ENCODE measurements around the gene CCDC89.

CCDC89 gene

GRCh38 chr11:85721191-85721590 lies 35.2 kb upstream of the CCDC89 start:
- no peak for DNase-seq
- no peaks in the 10 kb centered on the region for H3K27me3 ChIP-seq (replicated peaks in 2 of 5; ENCODE audit: control insufficient read depth in 4 of 5, insufficient read depth in 5 of 5, low read length in 4 of 5)
- H3K27ac ChIP-seq (ENCODE audit: insufficient read depth in 1 of 2, low read depth in 1 of 2, low read length in 2 of 2, poor library complexity in 1 of 2, severe bottlenecking in 2 of 2), result no peak overlapping the region
- no peak overlapping the region for H3K4me3 ChIP-seq (ENCODE audit: control insufficient read depth in 1 of 7, extremely low read depth in 1 of 7, insufficient read depth in 4 of 7, low read depth in 2 of 7, low read length in 6 of 7)
- POLR2A ChIA-PET, result no interaction called here
- 100% methylated on average over 1 of the region's 3 CpGs for WGBS (ENCODE audit: insufficient coverage)
- H3K36me3 ChIP-seq (ENCODE audit: control insufficient read depth in 4 of 4, insufficient read depth in 4 of 4, low read length in 3 of 4), result no peaks in the 10 kb centered on the region
- CTCF ChIA-PET, result no interaction called here
- no peaks in the 10 kb centered on the region for H3K4me1 ChIP-seq (ENCODE audit: control extremely low read depth in 1 of 4, control insufficient read depth in 4 of 4, insufficient read depth in 4 of 4, low read length in 3 of 4)
- H3K9me3 ChIP-seq (ENCODE audit: control extremely low read depth in 1 of 5, control insufficient read depth in 4 of 5, insufficient read depth in 2 of 5, low read depth in 1 of 5, low read length in 4 of 5), result no peaks in the 10 kb centered on the region

- Histone ChIP-seq H3K36me3 (ENCODE audit: control insufficient read depth in 4 of 4, insufficient read depth in 4 of 4, low read length in 3 of 4) (no peaks in the 10 kb centered on the region), H3K4me1 (ENCODE audit: control extremely low read depth in 1 of 4, control insufficient read depth in 4 of 4, insufficient read depth in 4 of 4, low read length in 3 of 4) (no peaks in the 10 kb centered on the region), H3K27ac (ENCODE audit: insufficient read depth in 1 of 2, low read depth in 1 of 2, low read length in 2 of 2, poor library complexity in 1 of 2, severe bottlenecking in 2 of 2) (no peak overlapping the region), H3K4me3 (ENCODE audit: control insufficient read depth in 1 of 7, extremely low read depth in 1 of 7, insufficient read depth in 4 of 7, low read depth in 2 of 7, low read length in 6 of 7) (no peak overlapping the region), H3K27me3 (replicated peaks in 2 of 5; ENCODE audit: control insufficient read depth in 4 of 5, insufficient read depth in 5 of 5, low read length in 4 of 5) (no peaks in the 10 kb centered on the region), H3K9me3 (ENCODE audit: control extremely low read depth in 1 of 5, control insufficient read depth in 4 of 5, insufficient read depth in 2 of 5, low read depth in 1 of 5, low read length in 4 of 5) (no peaks in the 10 kb centered on the region)
- WGBS (ENCODE audit: insufficient coverage), result 100% methylated on average over 2 of the region's 10 CpGs
- POLR2A ChIA-PET, result no interaction called here
- DNase-seq, result no peak
- CTCF ChIA-PET, result no interaction called here
Measured at GRCh38 chr11:85718991-85719807, 33.2 kb upstream of the CCDC89 start.

- Histone ChIP-seq H3K27ac (ENCODE audit: insufficient read depth in 1 of 2, low read depth in 1 of 2, low read length in 2 of 2, poor library complexity in 1 of 2, severe bottlenecking in 2 of 2) (no peak overlapping the region), H3K27me3 (replicated peaks in 2 of 5; ENCODE audit: control insufficient read depth in 4 of 5, insufficient read depth in 5 of 5, low read length in 4 of 5) (no peaks in the 10 kb centered on the region), H3K9me3 (ENCODE audit: control extremely low read depth in 1 of 5, control insufficient read depth in 4 of 5, insufficient read depth in 2 of 5, low read depth in 1 of 5, low read length in 4 of 5) (no peaks in the 10 kb centered on the region), H3K4me3 (ENCODE audit: control insufficient read depth in 1 of 7, extremely low read depth in 1 of 7, insufficient read depth in 4 of 7, low read depth in 2 of 7, low read length in 6 of 7) (no peak overlapping the region), H3K36me3 (ENCODE audit: control insufficient read depth in 4 of 4, insufficient read depth in 4 of 4, low read length in 3 of 4) (no peaks in the 10 kb centered on the region), H3K4me1 (ENCODE audit: control extremely low read depth in 1 of 4, control insufficient read depth in 4 of 4, insufficient read depth in 4 of 4, low read length in 3 of 4) (no peaks in the 10 kb centered on the region)
- POLR2A ChIA-PET, result no interaction called here
- CTCF ChIA-PET, result no interaction called here
- WGBS (ENCODE audit: insufficient coverage), result 87% methylated on average over 6 of the region's 7 CpGs
- DNase-seq, result no peak
Measured at GRCh38 chr11:85718126-85718943, 32.3 kb upstream of the CCDC89 start.

GRCh38 chr11:85717429-85717828 lies 31.4 kb upstream of the CCDC89 start:
- ChIA-PET POLR2A (no interaction called here), CTCF (no interaction called here)
- no peak for DNase-seq
- no peaks in the 10 kb centered on the region for H3K9me3 ChIP-seq (ENCODE audit: control extremely low read depth in 1 of 5, control insufficient read depth in 4 of 5, insufficient read depth in 2 of 5, low read depth in 1 of 5, low read length in 4 of 5)
- H3K27me3 ChIP-seq (replicated peaks in 2 of 5; ENCODE audit: control insufficient read depth in 4 of 5, insufficient read depth in 5 of 5, low read length in 4 of 5), result no peaks in the 10 kb centered on the region
- WGBS (ENCODE audit: insufficient coverage), result 100% methylated on average over 1 of the region's 2 CpGs
- H3K4me3 ChIP-seq (ENCODE audit: control insufficient read depth in 1 of 7, extremely low read depth in 1 of 7, insufficient read depth in 4 of 7, low read depth in 2 of 7, low read length in 6 of 7), result no peak overlapping the region
- no peaks in the 10 kb centered on the region for H3K36me3 ChIP-seq (ENCODE audit: control insufficient read depth in 4 of 4, insufficient read depth in 4 of 4, low read length in 3 of 4)
- H3K27ac ChIP-seq (ENCODE audit: insufficient read depth in 1 of 2, low read depth in 1 of 2, low read length in 2 of 2, poor library complexity in 1 of 2, severe bottlenecking in 2 of 2), result no peak overlapping the region
- no peaks in the 10 kb centered on the region for H3K4me1 ChIP-seq (ENCODE audit: control extremely low read depth in 1 of 4, control insufficient read depth in 4 of 4, insufficient read depth in 4 of 4, low read length in 3 of 4)

GRCh38 chr11:85712953-85713352 lies 27.0 kb upstream of the CCDC89 start:
- Histone ChIP-seq H3K36me3 (ENCODE audit: control insufficient read depth in 4 of 4, insufficient read depth in 4 of 4, low read length in 3 of 4) (no peaks in the 10 kb centered on the region), H3K4me3 (ENCODE audit: control insufficient read depth in 1 of 7, extremely low read depth in 1 of 7, insufficient read depth in 4 of 7, low read depth in 2 of 7, low read length in 6 of 7) (no peak overlapping the region), H3K27ac (ENCODE audit: insufficient read depth in 1 of 2, low read depth in 1 of 2, low read length in 2 of 2, poor library complexity in 1 of 2, severe bottlenecking in 2 of 2) (no peak overlapping the region), H3K4me1 (ENCODE audit: control extremely low read depth in 1 of 4, control insufficient read depth in 4 of 4, insufficient read depth in 4 of 4, low read length in 3 of 4) (no peaks in the 10 kb centered on the region), H3K27me3 (replicated peaks in 2 of 5; ENCODE audit: control insufficient read depth in 4 of 5, insufficient read depth in 5 of 5, low read length in 4 of 5) (no peaks in the 10 kb centered on the region), H3K9me3 (ENCODE audit: control extremely low read depth in 1 of 5, control insufficient read depth in 4 of 5, insufficient read depth in 2 of 5, low read depth in 1 of 5, low read length in 4 of 5) (no peaks in the 10 kb centered on the region)
- ChIA-PET POLR2A (no interaction called here), CTCF (interaction anchor here (1.0 to 1.2 kb wide), 3 partner anchors 8 to 18 kb away, joined by 3 to 6 read pairs (median 5); no protein-coding TSS in a partner anchor)
- no peak for DNase-seq
- WGBS (ENCODE audit: insufficient coverage), result 100% methylated on average over 3 of the region's 3 CpGs

GRCh38 chr11:85710917-85711316 lies 24.9 kb upstream of the CCDC89 start:
- WGBS (ENCODE audit: insufficient coverage), result 96% methylated on average over 5 of the region's 5 CpGs
- Histone ChIP-seq H3K9me3 (ENCODE audit: control extremely low read depth in 1 of 5, control insufficient read depth in 4 of 5, insufficient read depth in 2 of 5, low read depth in 1 of 5, low read length in 4 of 5) (no peaks in the 10 kb centered on the region), H3K4me3 (ENCODE audit: control insufficient read depth in 1 of 7, extremely low read depth in 1 of 7, insufficient read depth in 4 of 7, low read depth in 2 of 7, low read length in 6 of 7) (no peak overlapping the region), H3K36me3 (ENCODE audit: control insufficient read depth in 4 of 4, insufficient read depth in 4 of 4, low read length in 3 of 4) (no peaks in the 10 kb centered on the region), H3K27me3 (replicated peaks in 2 of 5; ENCODE audit: control insufficient read depth in 4 of 5, insufficient read depth in 5 of 5, low read length in 4 of 5) (no peaks in the 10 kb centered on the region), H3K27ac (ENCODE audit: insufficient read depth in 1 of 2, low read depth in 1 of 2, low read length in 2 of 2, poor library complexity in 1 of 2, severe bottlenecking in 2 of 2) (no peak overlapping the region), H3K4me1 (ENCODE audit: control extremely low read depth in 1 of 4, control insufficient read depth in 4 of 4, insufficient read depth in 4 of 4, low read length in 3 of 4) (no peaks in the 10 kb centered on the region)
- ChIA-PET POLR2A (no interaction called here), CTCF (no interaction called here)
- no peak for DNase-seq

- Histone ChIP-seq H3K9me3 (ENCODE audit: control extremely low read depth in 1 of 5, control insufficient read depth in 4 of 5, insufficient read depth in 2 of 5, low read depth in 1 of 5, low read length in 4 of 5) (no peaks in the 10 kb centered on the region), H3K4me1 (ENCODE audit: control extremely low read depth in 1 of 4, control insufficient read depth in 4 of 4, insufficient read depth in 4 of 4, low read length in 3 of 4) (no peaks in the 10 kb centered on the region), H3K27ac (ENCODE audit: insufficient read depth in 1 of 2, low read depth in 1 of 2, low read length in 2 of 2, poor library complexity in 1 of 2, severe bottlenecking in 2 of 2) (no peak overlapping the region), H3K4me3 (ENCODE audit: control insufficient read depth in 1 of 7, extremely low read depth in 1 of 7, insufficient read depth in 4 of 7, low read depth in 2 of 7, low read length in 6 of 7) (no peak overlapping the region), H3K27me3 (replicated peaks in 2 of 5; ENCODE audit: control insufficient read depth in 4 of 5, insufficient read depth in 5 of 5, low read length in 4 of 5) (no peaks in the 10 kb centered on the region), H3K36me3 (ENCODE audit: control insufficient read depth in 4 of 4, insufficient read depth in 4 of 4, low read length in 3 of 4) (no peaks in the 10 kb centered on the region)
- no CpG with 5 or more reads among the region's 5 CpGs for whole genome bisulfite sequencing (ENCODE audit: insufficient coverage)
- ChIA-PET POLR2A (no interaction called here), CTCF (no interaction called here)
- no peak for DNase-seq
Measured at GRCh38 chr11:85709941-85710702, 24.1 kb upstream of the CCDC89 start.
